Occipital lobe (tissue), 2 donors: ENCODE data around the gene BNC2. TPM values are rescaled to one million over a fixed set of nuclear protein-coding genes. Genes with fewer than 3 reads are reported as not detected.

ENCODE experiments used
- DNase-seq: peaks from one replicate; lab custom pipeline; 2025; lab: John Stamatoyannopoulos, UW
- total RNA-seq: library from RNA; depleted of rRNA; stranded (reverse); fragments of >200 nt; gene quantifications from one replicate; pipeline ENCODE4 v1.2.3, GENCODE V29; 2014

The BNC2 gene
- total RNA-seq, 1 donor from 2014 or later: 1.6 TPM

GRCh38 chr9:16816011-16816410, 54.5 kb downstream of the BNC2 start:
- DNase-seq: no peak

DNA sequence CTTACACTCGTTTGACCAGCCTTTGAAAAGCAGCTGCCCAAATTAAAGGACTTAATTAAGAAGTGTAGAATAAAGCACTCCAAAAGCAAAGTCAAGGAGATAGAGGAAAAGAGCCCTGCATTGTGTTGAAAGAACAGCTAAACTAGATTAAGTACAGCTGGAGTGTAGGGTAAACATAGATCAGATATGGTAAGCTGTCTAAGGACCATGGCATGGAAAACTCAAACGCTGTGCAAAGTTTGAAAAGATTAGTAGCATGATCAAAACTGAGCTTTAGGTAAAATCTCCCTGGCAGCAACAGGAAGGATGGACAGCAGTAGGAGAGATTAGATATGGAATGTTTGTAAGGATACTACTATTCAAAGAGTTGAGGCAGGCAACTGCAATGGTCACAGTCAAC, 55.4 kb downstream of the BNC2 start:
- no peak for DNase-seq

GRCh38 chr9:16813838-16814237, 56.6 kb downstream of the BNC2 start:
- no peak for DNase-seq

- no peak for DNase-seq
Measured at GRCh38 chr9:16811987-16812685, 58.3 kb downstream of the BNC2 start.

- DNase-seq: no peak
Measured at GRCh38 chr9:16809912-16810610, 60.4 kb downstream of the BNC2 start.

DNA sequence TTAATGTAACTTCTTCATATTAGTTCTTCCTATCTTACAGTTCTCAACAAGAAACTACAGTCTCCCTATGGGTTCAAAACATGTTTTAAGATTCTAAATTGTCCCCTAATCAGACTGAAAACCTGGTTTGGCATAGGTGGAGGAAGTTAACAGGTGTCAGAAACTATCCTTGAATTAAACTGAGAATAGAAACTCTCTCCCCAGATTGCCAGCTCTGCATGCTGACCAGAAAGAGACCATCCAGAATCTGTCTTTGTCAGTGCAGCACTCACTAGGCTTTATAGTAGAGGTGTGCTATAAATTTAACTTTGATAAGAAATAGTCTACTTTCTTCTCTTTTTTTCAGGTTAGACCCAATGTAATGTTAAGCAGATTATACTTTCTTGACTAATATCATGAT, 63.8 kb downstream of the BNC2 start:
- no peak for DNase-seq

DNA sequence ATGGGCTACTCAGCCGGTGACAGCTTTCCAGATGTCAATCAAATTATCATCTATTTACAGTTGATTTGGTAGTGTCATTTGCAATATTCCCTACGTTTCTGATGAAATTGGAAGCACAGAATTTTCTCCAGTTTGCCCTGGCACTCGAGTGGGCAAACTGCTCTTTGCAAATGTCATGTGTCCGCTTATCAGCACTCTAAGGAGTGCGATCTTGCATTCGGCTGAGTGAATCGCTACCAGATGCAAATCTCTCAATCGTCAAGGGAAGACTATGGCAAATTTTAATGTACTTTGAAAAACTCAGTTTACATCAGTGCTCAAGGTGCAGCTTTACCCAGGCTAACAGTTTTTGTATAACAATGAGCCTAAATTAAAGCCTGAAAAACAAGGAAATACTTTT, 66.8 kb downstream of the BNC2 start:
- no peak for DNase-seq

GRCh38 chr9:16801871-16802466, 68.5 kb downstream of the BNC2 start:
- no peak for DNase-seq

DNA sequence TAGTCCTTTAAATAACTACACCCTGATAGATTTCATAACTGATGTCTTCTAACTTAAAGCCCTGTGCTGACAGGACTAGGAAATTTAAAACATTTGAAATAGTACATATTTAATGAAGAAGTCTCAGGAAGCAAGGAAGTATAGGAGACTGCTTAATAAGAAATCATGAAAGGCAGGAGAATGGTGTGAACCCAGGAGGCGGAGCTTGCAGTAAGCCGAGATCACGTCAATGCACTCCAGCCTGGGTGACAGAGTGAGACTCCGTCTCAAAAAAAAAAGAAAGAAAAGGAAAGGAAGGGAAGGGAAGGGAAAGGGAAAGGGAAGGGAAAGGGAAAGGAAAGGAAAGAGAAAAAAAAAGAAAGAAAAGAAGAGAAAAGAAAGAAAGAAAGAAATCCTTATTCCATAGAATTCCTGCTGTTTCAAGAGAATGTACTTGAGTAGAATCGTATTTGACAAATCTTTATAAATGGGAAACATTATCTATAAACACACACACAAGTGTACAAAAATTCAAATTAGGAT, 74.1 kb downstream of the BNC2 start:
- DNase-seq: no peak

GRCh38 chr9:16794871-16795639, 75.4 kb downstream of the BNC2 start:
- no peak for DNase-seq

DNA sequence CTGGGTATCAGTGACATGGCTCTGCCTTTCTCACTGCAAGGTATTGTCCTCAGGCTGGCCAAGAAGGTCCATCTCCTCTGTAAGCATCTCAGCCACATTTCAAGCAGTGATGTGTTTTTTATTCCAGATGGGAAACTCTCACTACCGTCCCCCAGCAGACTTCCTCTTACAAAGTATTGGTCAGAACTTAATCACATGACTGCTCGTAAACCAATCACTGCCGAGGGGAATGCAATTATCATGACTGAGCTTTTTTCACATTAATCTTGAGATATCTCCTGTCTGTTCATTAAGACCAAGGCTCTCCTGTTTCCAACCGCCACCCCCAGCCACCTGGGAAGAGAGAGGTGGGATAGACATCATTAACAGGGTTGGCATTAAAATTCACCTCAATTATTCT, 76.4 kb downstream of the BNC2 start:
- no peak for DNase-seq

DNA sequence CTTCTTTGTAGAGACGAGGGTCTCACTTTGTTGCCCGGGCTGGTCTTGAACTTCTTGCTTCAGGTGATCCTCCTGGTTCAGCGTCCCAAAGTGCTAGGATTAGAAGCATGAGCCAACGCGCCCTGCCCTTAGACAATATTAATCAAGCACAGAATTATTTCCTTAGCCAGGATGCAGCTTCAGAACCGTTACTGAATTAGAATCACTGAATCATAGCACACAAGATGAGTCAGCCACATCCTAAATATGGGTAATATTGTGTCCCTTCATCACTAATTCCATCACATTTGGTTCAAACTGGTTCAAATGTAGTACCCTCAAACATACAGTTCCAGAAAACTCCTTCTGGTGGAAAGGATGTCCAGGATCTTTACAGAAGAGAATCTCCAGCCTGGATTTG, 82.7 kb downstream of the BNC2 start:
- no peak for DNase-seq

DNA sequence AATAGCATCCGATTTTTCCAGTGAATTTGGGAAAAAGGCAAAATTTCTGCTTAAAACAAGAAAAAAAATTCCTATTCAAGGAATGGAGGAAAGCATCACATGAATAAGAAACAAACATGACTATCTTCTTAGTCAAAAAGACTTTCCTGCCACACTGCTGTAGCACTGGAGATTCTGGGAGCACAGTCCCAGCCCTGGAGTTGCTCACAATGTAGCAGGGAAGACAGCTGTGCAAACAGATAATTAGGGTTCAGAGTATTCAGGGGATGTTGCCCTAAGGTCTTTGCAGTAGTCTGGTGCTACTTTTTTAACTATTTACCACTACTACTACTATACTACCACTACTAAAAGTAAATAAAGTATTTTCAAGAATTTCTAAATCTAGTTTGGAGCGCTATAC, 86.5 kb downstream of the BNC2 start:
- DNase-seq: no peak

DNA sequence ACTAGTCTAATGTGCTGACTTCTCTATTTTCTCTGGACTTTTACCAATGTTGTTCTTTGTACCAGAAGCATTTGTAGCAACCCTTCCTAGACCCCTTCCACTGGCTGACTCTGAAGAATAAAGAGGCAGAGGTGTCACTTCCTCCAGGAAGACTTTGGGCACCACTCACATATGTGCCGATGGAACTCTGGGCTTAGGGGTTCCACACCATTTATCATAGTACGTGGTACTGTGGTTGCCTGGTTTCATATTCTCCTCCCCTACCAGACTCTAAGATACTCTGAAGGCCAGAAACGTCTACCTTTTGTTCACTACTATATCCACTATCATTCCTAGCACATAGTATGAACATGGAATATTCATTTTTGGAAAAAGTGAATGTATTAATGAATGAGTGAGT, 88.0 kb downstream of the BNC2 start:
- DNase-seq: no peak

DNA sequence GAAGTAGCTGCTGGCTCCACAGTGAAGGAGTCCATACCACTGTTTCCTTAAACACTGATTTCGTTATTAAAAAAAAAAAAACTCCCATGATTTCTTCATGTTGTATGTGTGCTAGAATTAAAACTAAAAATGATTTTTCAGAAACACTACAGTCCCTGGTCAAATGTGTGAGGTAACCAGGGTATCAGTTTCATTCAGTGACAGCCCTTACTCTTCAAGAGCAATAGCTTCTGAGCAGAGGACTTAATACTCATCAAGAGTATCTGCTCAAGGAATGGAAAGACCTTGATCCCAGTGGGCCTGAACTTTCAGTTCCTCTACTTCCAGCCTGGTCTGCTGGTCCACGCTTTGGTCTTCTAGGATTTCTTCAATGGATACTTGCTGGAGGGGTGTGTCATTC, 95.1 kb downstream of the BNC2 start:
- no peak for DNase-seq

DNA sequence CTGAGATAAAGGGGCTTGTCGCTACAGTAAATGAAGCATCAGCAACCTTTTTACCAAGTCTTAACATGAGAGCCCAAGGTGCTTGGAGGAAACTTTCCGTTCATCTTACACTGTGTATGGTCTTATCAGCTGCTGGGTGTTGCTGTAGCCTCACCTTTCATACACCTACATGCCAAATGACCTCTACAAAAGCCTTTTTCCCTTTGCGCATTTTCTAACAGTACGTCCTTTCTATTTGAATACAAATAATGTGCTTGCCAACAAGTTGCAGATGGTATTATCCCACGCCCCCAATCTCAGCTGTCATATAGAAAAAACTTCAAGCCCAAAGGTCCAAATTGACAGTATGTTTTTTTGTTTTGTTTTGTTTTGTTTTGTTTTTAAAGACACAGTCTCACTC, 96.9 kb downstream of the BNC2 start:
- no peak for DNase-seq

DNA sequence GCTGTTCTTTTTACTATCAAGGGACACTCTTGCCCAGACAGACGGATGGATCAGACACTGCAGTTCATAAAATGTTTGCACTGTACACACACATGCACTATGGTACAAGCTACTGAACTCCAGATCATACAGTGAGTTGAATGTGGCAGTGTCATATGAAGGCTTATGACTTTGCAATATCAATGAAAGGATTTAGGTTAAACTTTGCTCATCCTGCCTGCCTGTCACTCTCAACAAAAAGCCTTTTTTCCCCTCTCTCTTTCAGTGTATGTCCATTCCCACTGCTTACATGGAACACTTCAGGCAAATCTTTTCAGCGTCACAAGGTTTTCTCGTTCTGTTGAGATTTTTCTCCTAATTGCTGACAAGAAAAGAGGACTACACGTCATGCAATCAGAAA, 97.4 kb downstream of the BNC2 start:
- DNase-seq: no peak

GRCh38 chr9:16771356-16771755, 99.1 kb downstream of the BNC2 start:
- no peak for DNase-seq

DNA sequence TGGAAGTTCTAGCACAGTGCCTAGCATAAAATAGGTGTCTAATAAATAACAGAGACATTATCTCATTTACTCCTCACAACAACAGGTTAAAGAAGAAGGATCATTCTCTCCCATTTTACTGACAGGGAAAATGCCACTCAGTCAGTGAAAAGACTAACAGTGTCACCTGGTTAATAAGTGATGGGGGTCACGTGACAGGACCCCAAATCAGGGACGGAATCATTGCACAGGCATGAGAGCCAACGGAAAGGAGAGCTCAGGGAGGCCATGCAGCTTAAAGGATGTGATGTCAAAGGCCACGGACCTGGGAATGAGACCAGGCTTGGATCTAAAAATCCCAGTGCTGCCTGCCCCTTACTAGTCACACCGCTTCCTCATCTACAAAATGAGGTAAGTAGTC, 101.2 kb downstream of the BNC2 start:
- DNase-seq: no peak

DNA sequence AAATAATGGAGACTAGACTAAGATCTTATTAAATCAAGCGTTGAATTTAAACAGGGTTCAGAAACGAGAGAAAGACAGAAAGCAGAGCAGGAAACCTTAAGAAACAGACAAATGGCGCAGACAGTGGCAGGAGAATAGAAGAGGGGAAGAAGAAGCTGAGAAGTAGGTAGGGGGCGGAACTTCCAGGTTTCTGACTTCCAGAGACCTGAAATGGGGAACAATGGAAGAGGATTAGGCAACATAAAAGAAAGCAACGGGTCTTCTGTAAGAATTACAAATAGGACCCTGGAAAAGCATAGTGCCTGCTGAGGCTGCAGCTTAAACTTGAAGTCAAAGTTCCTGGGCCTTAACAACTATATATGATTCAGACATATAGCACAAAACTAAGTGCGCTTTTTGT, 101.7 kb downstream of the BNC2 start:
- DNase-seq: no peak

DNA sequence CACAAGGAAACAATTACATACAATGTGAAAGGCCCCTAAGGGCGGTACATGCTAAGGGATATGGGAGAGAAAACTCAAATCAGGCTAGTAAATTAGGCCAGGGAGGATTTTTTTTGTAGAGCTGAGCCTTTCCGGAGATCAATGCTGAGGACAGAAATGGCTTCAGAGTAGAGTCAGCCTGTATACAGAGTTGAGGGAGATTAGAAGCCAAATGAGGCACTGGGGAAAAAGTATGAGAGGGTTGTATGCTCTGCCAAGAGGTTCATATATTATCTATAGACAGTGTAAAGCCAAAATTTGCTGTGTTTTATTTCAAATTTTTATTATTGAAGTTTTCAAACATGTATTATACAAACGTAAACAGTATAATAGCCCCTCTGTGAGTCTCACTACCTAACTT, 103.1 kb downstream of the BNC2 start:
- DNase-seq: no peak

DNA sequence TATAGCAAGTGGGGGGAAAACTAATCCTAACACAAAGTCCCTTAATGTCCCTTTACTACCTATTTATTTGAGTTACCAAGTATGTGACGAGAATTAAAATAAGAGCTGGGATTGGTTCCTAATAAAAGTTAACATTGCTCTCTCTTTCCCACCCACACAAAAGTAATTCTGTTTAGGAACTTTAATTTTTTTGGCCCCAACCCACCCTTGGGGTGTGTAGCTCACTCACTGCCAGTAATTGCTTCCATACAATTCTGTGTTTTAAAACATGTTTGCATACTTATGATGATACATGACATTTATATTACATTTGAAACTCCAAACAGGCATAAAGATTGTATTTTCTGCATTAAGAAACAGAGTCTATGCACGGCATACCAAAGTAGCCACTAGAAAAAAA, 106.5 kb downstream of the BNC2 start:
- DNase-seq: no peak
